Stimulated activated CD8-positive, alpha-beta memory T cell treated with anti-CD3 and anti-CD28 coated beads, Interleukin-2, amount 100 ng/mL, for 1 hour (primary cell): ENCODE measurements around the gene SHKBP1.
"Not testable (repeated sequence)": the region's sequence is repeated elsewhere in the genome, so short reads cannot be mapped to it uniquely, and the experiment has no call there.

Experiments
- DNase-seq, 2 donors: peaks; one replicate each; pipeline ENCODE4 v3.0.0-alpha.2; 2020; ENCODE audit warnings: low read depth in 2 of 2

The SHKBP1 gene

DNA sequence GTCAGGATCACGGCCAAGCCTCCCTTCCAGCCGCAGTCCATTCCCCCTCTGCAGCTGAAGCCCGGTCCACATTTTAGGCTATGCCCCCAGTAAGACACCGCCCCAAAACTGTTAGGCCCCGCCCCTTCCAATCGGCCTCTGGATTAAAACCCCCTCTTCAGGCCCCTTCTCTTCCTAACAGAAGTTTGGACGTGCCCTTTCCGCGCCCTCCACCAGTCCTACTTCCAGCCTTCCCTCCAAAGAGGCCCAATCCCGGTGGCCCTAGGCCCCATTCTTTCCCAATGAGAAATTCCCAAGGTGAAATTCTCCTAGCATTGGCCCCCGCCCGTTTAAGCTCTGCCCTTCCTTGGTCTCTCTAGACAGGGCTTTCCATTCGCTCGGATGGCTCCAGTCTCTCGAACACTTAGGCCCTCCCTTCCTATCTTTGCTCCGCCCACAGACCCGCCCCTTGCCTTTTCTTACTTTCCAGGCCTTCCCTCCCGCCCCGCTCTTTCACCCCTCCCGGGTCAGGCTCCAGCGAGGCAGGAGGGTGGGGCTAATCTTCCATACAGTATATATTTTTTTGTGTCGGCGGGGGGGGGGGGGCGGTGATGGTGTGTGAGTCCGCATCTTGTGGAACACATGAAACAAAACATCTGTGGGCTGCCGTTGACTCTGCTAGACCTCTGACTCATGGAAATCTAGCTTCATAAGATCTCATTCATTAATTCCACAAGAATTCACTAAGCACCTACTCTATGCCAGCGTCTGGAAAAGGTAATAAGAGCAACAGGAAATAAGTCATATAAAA is 38.1 kb downstream of the SHKBP1 start:
- DNase-seq, result peak; percentile 50 to 76

DNA sequence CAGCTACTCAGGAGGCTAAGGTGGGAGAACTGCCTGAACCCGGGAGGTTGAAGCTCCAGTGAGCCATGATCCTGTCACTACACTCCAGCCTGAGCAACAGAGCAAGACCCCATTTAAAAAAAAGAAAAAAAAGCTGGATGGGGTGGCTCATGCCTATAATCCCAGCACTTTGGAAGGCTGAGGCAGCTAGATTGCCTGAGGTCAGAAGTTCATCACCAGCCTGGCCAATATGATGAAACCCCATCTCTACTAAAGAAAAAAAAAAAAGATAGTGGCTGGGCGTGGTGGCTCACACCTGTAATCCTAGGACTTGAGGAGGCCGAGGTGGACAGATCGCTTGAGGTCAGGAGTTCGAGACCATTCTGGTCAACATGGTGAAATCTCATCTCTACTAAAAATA is 39.5 kb downstream of the SHKBP1 start:
- no peak for DNase-seq

DNA sequence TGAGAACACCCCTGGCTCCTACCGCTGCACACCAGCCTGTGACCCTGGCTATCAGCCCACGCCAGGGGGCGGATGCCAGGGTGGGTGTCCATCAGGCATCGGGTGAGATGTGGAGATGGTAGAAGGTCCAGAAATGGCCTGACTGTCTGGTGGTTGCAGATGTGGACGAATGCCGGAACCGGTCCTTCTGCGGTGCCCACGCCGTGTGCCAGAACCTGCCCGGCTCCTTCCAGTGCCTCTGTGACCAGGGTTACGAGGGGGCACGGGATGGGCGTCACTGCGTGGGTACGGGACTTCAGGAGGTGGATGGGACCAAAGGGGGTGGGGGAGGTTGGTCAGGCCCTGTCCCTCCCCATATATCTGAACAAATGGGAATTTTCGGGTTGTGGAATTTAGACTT is 40.3 kb downstream of the SHKBP1 start:
- DNase-seq, result no peak

DNA sequence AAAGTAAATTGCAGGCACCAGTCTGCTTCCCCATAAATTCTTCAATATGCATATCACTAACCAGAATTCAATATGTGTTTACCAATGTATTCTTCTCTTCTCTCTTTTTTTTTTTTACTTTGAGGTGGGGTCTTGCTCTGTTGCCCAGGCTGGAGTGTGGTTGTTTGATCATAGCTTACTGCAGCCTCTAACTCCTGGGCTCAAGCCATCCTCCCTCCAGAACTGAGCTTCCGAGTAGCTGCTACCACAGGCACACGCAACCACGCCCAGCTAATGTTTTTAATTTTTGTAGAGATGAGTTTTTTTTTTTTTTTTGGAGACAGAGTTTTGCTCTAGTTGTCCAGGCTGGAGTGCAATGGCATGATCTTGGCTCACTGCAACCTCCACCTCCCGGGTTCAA is 41.3 kb downstream of the SHKBP1 start:
- no peak for DNase-seq

DNA sequence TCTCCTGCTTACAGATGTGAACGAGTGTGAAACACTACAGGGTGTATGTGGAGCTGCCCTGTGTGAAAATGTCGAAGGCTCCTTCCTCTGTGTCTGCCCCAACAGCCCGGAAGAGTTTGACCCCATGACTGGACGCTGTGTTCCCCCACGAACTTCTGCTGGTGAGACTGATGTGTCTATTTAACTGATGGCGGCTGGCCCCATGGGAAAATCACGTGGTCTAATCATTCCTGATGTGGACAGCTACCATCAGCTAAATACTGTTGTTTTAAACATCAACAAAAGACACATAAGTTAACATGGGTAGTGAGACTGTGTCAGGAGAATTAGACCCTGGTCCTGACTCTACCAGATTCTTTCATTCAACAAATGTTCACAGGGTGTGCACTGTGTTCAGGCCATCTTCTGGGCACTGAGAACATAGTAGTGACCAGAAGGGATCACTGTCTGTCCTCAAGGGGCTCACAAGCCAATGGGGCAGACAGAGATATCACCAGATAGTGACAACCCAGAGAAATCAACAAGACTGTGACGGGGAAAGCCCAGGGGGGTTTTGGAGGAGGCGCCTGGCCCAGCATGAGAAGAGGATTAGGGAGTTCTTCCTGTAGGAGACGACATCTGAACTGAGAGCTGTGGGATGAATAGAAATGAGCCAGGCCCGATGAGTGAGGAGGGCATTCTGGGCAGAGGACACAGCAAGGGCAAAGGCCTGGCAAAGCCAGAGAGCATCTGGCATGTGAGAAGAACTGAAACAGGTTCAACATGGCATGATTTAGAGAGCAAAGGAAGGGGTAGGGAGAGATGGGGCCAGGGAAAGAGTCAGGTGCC is 42.9 kb downstream of the SHKBP1 start:
- DNase-seq, result no peak

DNA sequence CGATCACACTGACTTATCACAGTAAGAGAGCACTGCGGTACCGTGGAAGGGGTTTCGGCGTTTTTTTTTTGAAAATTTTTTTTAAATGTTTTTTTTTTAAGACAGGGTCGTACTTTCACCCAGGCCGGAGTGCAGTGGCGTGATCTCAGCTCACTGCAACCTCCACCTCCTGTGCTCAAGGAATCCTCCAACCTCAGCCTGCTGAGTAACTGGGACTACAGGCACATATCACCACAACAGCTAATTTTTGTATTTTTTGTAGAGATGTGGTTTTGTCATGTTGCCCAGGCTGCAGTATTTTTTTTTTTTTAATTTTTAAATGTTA is 43.5 kb downstream of the SHKBP1 start:
- DNase-seq, result no peak

DNA sequence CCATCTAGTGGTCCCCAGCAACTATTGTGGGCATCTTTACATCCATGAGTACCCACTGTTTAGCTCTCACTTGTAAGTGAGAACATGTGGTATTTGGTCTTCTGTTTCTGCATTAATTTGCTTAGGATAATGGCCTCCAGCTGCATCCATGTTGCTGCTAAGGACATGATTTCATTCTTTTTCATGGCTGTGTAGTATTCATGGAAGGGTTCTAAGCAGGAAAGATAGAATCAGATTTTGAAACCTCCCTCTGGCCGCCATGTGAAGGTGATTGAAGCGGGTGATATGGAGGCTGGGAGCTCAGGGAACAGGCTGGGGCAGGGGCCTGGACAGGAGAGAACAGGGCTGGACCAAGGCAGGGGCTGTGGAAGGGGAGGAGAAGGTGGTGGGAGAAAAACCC is 44.6 kb downstream of the SHKBP1 start:
- no peak for DNase-seq

DNA sequence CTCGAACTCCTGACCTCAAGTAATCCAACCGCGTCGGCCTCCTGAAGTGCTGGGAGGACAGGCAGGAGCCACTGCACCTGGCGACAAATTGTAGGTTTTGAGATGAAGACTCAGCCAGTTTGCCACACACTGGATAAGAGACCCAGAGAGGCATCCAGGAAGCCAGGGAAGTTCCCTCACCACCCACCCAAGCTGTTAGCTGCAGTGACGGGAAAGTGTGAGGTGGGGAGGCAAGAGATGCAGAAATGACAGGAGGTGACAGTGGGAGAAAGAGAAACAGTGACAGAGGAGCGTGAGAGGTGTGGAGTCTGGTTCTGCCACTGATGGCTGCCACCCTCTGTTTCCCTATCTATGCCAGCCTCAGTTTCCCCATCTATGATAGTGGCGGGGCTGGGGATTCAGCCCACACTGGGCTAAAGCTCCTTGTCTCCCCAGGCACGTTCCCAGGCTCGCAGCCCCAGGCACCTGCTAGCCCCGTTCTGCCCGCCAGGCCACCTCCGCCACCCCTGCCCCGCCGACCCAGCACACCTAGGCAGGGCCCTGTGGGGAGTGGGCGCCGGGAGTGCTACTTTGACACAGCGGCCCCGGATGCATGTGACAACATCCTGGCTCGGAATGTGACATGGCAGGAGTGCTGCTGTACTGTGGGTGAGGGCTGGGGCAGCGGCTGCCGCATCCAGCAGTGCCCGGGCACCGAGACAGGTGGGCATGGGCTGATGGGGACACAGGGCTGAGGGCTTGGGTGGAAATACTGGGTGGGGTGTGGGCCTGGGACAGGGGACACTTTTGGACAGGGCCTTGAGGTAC is 45.5 kb downstream of the SHKBP1 start:
- DNase-seq, result no peak

DNA sequence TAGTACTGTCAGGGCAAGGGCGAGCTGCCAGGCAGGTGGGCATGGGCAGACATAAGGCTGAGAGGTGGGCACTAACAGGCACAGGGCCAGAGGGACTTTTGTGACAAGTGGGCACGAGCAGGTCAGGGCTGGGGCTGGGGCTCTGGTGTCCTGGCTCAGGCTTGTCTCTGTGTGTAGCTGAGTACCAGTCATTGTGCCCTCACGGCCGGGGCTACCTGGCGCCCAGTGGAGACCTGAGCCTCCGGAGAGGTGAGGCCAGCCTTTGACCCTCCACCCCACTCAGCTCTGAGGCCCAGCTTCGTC is 46.1 kb downstream of the SHKBP1 start:
- DNase-seq, result no peak

DNA sequence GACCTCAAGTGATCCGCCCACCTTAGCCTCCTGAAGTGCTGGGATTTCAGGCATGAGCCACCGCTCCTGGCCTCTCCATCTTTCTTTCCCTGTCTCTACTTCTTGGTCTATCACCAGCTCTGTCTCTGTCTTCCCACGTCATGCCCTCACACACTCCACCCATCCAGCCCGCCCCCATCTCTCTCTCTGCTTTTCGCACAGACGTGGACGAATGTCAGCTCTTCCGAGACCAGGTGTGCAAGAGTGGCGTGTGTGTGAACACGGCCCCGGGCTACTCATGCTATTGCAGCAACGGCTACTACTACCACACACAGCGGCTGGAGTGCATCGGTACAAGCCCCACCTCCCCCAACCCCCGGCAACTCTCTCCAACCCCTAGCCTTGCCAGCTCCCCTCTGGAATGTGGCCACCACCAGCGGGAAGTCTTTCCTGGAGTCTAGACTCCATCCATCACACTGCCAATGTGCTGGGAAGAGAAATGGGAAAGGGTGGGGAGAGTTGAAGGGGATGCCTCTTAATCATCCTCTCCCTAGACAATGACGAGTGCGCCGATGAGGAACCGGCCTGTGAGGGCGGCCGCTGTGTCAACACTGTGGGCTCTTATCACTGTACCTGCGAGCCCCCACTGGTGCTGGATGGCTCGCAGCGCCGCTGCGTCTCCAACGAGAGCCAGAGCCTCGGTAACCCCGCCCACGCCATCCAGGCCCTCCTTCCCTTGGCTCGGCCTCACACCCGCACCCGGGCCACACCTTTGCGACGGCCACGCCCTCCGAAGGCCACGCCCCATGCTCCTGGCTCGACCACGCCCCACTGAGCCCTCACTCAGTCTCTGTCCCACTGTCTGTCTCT is 47.0 kb downstream of the SHKBP1 start:
- DNase-seq, result no peak

DNA sequence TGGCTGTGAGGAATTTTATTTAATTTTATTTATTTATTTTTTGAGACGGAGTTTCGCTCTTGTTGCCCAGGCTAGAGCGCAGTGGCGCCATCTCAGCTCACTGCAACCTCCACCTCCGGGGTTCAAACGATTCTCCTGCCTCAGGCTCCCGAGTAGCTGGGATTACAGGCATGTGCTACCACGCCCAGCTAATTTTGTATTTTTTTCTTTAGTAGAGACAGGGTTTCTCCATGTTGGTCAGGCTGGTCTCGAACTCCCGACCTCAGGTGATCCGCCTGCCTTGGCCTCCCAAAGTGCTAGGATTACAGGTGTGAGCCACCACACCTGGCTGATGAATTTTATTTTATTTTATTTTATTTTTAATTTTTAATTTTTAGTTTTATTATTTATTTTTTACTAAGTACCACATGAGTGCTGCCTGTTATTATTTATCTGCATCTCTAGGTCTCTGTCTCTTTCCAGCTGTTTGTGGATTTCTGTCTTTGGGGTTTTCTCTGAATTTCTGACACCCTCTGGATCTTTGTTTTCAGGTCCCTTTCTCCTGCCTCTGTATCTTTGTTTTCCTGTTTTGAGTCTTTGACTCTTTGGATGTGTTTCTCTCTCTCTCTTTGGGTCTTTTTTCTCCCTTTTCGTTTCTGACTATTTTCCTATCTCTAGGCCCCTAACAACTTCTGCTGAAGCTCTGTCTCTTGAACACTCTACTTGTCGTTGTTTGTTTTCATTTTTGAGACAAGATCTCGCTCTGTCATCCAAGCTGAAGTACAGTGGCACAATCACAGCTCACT is 47.9 kb downstream of the SHKBP1 start:
- DNase-seq, result not testable (repeated sequence)

DNA sequence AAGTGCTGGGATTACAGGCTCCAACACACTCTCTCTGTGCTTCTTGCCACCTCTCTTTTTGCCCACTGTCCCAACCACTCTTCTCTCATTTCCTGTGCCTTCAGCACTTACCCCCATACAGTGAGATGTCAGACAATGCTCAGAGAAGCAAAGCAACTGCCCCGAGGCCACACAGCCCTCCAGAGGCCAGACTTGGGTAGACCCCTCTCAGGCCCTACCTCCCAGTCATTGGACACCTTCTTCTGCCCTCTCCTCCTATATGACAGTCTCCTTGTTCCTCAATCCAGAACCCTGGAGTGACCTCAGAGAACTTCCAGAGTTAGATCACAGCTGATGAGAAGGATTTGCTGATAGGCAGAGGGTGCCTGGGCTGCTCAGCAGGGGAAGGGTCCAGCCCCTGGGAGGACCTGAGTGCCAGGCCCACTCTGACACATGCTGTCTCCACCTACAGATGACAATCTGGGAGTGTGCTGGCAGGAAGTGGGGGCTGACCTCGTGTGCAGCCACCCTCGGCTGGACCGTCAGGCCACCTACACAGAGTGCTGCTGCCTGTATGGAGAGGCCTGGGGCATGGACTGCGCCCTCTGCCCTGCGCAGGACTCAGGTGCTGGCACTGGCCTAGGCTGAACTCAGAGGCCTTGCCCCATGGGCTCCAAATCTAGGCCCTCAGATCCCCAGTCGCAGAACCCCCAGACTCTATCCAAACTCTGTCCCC is 48.9 kb downstream of the SHKBP1 start:
- DNase-seq, result no peak

DNA sequence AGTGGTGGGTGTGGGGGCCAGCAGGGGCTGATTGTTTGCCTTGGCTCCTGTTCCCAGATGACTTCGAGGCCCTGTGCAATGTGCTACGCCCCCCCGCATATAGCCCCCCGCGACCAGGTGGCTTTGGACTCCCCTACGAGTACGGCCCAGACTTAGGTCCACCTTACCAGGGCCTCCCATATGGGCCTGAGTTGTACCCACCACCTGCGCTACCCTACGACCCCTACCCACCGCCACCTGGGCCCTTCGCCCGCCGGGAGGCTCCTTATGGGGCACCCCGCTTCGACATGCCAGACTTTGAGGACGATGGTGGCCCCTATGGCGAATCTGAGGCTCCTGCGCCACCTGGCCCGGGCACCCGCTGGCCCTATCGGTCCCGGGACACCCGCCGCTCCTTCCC is 50.2 kb downstream of the SHKBP1 start:
- DNase-seq, result no peak

DNA sequence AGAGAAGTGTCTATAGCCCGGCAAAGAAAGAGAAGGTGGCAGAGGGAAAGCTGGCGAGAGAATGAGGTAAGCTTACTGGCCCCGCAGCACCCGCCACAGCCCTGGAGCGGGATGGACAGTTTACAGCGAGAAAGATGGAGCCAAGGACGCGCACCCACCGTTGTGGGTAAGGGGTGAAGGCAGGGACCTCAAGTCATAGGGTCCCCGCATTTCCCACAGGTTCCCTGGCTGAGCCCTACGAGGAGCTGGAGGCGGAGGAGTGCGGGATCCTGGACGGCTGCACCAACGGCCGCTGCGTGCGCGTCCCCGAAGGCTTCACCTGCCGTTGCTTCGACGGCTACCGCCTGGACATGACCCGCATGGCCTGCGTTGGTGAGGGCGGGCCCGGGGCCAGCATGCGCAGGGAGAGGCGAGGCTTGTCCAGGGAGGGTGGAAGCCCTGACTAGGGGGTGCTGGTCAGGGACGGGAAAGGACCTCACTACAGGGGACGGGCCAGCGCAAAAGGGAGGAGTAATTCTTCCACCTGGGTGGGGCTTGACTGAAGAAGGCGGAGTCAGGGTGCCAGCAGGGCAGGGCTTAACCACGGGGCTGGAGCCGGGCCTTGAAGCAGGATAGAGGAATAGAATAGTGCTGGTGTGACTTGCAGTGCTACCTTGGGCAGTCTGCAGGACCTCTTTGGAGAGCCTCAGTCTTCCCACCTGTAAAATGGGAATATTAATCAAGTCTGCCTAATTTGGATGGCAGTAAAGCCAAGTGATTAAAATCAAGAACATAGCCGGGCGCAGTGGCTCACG is 51.0 kb downstream of the SHKBP1 start:
- no peak for DNase-seq

DNA sequence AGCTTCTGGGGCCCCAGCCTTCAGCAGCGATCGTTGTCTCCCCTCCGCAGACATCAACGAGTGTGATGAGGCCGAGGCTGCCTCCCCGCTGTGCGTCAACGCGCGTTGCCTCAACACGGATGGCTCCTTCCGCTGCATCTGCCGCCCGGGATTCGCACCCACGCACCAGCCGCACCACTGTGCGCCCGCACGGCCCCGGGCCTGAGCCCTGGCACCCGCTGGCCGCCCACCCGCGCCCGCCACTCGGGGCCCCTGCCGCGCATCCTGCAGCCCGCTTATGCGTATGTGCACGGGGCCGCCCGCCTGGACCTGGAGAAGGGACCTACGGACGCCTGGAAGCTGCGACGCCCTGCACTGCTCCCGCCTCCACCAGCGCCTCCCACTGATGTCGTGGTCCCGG is 52.7 kb downstream of the SHKBP1 start:
- DNase-seq, result no peak

DNA sequence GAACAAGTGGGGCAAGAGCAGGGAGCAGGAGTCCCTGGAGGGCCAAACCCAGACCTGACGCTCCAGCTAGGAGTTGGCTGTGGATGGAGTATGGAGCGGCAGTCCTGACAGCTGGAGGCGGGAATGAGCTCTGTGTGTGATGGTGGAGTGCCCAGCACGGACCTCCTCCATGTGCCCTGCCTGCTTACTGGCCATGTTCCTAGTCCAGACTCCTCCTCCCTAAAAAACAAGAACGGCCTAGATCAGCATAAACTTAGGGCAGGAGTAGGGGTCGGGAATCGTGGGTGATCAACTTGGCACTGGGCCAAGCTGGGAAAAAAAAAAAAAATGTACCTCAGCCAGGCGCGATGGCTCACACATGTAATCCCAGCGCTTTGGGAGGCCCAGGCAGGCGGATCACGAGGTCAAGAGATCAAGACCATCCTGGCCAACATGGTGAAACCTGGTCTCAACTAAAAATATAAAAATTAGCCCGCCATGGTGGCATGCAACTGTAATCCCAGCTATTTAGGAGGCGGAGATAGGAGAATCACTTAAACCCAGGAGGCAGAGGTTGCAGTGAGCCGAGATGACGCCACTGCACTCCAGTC is 54.0 kb downstream of the SHKBP1 start:
- DNase-seq, result no peak

DNA sequence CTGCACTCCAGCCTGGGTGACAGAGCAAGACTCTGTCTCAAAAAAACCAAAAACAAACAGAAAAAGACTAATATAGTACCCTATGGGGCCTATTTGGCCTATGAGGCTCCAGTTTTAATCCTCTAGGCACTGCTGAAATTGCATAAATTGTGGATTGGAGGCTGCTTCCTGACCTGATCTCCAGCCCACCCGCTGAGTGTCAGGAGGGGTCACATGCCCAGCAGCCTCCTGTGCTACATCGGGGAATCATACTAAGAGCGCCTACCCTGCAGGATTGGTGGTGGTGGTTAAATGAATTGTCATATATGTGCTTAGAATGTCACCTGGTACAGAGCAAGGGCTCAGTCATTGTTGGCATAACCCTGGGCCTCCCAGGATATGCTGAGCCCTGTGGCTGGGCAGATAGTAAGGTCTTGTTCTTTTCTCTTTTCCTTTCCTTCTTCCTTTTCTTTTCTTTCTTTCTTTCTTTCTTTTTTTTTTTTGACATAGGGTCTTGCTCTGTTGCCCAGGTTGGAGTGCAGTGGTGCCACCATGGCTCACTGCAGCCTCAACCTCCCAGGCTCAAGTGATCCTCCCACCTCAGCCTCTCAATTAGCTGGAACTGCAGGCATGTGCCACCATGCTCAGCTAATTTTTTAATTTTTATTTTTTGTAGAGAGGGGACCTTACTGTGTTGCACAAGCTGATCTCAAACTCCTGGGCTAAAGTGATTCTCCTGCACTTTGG is 55.8 kb downstream of the SHKBP1 start:
- DNase-seq, result no peak

DNA sequence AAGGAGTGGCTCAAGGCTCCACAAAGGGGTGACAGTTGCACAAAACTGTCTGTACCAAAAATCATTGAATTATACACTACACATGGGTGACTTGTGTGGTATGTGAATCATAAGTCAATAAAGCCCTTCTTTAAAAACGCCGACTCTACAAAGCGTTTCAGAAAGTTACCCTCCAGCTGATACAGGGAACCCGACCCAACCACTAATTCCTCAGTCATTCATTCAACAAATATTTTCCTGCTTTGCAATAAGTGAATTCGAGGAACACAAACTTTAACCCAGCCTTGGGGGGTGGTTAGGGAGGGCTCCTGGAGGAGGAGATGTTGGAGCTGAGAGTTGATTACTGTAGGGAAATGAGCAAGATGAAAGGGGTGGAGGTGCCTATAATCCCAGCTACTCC is 56.5 kb downstream of the SHKBP1 start:
- DNase-seq, result no peak
